NCI-H1105 treated with DMSO at 0.1 percent for 48 hours (cell line): ENCODE measurements around the gene ANKRD11.
"Not testable (repeated sequence)": the region's sequence is repeated elsewhere in the genome, so short reads cannot be mapped to it uniquely, and the experiment has no call there.

ENCODE experiments used
- DNase-seq: peaks from one replicate; lab custom pipeline; 2025; lab: John Stamatoyannopoulos, UW

ANKRD11 gene

DNA sequence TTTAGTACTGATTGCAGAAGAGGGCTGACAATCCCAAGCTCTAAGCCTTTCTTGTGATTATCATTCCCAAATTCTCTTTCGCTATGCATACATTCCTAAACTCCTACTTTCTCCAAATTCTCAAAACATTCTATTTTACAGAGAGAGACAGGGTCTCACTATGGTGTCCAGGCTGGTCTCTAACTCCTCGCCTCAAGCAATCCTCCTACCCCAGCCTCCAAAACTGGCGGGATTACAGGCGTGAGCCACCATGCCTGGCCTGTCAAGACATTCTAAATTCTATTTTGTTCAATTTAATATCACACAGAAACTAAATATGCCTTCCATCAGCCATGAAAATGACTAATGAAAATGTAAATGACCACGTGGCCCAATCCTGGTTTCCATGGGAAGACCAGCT lies 39.8 kb downstream of the ANKRD11 start:
- DNase-seq, result no peak

DNA sequence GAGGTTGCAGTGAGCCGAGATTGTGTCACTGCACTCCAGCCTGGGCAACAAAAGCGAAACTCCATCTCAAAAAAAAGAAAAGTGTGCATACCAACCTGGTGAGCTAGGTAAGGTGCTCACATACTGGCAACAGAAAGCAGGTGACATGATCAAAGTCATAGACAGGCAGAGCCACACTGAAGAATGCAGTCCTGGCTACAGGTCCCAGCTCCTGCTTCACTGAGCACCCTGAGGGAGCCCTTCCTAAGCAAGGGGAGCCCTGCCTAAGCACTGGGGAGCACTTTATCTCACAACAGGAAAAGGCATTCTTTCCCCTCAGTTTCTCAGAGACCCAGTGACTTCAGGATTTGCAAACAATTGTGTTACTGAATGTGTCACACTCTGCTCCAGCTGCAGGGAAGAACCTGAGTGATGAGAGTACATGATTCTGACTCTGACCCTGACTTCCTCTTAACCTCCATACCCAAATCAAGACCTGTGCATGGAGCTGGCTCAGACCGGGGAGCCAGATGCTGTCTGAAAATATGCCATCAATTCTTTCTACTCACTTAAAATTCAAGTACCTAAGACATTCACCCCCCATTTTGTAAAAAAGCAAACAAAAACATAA lies 40.5 kb downstream of the ANKRD11 start:
- no peak for DNase-seq

DNA sequence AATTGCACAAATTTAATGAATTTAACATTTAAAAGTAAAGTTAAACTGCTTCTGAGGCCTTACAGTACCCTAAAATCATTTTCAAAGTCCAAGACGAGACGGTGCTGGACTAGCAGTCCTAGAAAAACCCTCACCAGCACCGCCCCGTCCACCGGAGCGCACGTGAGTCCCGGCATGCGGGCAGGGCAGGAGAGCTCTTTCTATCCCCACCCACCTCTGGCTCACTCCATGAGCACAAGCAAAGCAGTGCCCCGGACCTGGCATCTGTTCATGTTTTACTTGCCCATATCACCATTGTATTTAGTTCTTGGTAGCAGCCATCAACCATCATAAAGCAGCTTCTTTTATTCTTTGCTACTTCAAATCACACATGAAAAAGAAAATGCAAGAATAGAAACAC lies 41.7 kb downstream of the ANKRD11 start:
- DNase-seq, result no peak

DNA sequence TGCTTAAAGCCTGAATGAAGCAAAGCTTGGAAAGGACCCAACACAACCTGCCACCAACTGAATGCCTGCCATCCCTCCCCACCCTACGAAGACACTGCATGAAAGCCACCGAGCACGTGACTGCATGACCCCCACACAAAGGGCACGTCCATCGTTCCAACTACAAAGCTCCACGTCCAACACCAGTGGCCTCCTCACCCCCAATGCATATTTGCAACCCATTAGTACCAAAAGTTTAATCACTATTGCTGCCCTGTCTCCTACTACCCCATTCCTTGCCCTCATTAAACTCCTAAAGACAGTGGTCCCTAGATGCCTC lies 43.4 kb downstream of the ANKRD11 start:
- no peak for DNase-seq

DNA sequence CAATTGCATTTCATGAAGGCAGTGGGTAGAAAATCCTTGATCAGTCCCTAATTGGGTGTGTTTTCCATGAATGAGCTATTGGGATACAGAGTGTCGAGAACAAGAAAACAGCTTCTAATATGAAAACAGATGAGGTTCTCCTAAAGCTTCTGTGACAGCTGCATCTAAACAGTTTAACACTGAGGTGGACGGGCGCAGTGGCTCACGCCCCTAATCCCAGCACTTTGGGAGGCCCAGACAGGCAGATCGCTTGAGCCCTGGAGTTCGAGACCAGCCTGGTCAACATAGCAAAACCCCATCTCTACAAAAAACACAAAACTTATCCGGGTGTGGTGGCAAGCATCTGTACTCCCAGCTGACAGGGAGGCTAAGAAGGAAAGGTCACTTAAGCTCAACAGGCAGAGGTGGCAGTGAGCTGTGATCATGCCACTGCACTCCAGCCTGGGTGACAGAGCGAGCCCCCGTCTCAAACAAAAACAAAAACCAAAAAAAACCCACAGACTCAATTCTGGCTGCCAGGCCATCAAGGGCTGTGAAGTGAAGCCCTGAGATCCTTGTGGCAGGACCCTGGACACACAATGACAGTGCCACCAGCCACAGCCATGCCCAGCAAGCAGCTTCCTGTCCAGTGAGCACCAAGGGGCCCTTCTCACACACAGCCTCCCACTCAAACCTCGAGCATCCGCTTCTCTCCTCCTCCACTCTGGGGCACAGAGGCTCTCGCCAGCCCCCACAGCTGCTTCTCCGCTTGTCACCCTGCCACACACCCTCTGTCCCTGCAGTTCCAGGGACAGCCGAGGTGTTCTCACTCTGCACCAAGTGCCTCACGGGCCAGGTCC lies 44.0 kb downstream of the ANKRD11 start:
- no peak for DNase-seq

DNA sequence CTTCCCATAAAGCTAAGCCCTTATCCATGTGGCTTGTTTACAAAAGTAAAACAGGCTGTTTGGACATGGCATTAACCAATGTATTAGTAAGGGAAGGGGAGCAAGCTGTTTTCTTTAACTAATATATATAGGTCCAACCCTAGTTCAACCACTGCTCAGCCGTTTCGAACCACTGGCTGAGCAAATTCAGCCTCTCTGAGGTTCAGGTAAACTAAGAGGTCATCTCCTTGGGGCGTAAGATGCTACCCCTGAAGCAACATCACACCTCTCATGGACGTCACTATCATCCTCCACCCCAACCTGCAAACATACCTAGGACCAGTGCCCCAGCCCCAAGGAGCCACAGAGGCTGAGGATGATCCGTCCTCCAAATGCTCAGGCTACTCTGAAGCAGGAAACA lies 45.2 kb downstream of the ANKRD11 start:
- no peak for DNase-seq

DNA sequence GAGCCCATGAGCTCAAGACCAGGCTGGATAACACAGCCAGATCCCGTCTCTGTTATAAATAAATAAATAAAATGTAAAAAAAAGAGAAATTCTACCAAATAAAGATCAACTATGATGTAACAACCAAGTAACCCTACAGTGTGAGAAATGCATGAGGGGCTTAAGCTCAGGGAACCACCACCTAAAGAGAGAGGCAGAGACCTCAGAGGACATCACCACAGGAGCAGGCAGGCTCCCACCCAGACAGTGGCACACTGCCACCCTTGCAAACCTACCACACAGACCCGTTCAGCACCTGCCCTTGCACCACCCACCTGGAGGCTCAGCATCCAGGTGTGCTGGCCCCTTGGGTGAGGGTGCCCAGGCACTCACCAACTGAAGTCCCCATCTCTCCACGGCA lies 45.6 kb downstream of the ANKRD11 start:
- DNase-seq, result no peak

DNA sequence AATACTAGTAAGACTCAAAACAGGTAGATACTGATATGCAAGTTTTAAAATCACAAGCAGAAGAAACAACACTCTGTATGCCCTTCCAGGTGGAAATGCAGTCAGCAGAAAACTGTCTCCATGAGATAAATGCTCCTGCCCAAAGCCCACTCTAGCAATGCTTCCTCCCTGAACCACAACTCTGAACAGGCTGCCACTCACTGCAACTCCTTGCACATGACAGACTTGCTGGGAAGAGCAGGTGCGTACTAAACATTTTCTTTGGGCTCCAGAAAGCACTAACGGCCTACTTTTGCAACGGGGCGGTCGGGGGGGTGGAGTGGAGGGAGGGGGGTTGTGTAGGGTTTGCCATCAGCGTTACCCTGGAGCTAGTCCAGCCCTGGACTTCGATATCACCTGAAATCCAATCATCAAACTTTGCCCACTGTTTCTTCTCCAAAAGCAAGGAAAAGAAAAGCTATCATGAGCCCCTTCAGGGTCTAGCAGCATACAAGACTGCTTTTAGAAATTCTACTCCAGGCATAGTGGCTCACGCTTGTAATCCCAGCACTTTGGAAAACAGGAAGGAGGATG lies 46.1 kb downstream of the ANKRD11 start:
- no peak for DNase-seq

DNA sequence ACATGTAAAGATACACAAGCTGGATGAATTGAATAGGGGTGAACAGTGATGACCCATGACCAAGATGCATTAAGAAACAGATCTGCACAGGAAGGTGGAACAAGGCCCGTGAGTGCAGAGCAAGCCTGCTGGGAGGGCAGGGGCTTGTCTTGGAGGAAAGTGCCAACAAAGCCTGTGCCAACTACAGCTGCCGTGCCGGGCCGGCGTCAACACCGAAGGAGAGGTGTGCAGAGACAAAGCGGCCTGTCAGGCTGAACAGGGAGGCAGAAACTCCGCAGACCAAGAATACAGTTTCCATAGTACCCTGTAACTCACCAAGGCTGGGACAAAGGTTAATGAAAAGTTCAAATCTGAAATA lies 46.7 kb downstream of the ANKRD11 start:
- DNase-seq, result no peak

DNA sequence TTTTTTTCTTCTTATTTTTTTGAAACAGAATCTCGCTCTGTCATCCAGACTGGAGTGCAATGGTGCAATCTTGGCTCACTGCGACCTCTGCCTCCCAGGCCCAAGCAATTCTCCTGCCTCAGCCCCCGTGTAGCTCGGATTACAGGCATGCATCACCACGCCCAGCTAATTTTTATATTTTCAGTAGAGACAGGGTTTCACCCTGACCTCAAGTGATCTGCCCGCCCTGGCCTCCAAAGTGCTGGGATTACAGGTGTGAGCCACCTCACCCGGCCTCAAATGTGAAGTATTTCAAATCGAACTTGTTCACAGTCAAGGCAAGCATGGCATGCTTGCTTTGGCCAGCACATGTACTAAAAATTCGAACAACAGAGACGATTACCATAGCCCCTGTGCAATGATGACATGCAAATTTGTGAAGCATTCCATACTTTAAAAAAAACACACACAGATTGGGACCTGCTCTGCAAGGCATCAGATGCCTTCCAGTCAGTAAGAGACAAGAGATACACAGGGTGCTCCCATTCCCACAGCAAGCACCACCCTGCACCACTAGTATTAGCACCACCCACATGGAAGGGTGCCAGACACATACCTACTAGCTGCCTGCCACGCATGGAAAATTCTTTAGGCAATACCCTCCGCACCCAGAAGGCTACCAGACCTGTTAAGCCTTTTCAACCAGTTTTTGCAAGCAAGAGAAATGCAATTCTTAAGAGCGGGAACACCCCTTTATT lies 47.2 kb downstream of the ANKRD11 start:
- DNase-seq, result no peak

DNA sequence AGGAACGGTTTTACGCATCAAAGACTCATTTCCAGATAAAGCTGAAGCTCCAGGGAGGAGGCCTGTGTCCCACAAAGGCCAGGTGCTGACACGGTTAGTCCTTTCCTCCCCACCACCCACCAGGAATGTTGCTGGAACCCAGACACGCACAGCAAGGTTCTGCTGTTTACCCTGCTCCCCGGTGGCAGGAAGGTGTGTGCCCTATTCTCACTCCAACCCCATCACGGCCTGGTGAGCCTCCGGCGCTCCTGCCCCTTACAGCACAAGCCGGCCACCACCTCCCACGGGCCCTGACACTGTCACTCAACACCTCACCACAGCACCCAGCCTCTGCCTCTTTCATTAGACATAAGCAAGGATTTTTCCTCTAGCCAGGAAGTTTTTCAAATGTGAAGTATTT lies 47.8 kb downstream of the ANKRD11 start:
- DNase-seq, result no peak

DNA sequence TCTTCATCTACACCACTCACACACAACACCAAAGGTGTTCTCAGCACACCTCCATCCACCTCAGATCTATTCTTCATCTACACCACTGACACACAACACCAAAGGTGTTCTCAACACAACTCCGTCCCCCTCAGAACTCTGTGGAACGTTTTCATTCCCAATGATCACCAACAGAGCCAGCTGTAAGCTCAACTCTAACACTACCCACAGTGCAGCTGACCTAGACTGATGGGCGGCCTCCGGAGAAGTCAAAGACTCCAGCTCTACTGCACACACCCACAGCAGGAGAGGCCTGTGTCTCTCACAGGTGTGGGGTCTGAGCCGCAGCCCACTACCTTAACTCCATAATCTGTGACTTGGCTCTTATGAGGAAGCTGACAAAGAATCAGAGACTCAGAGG lies 50.7 kb downstream of the ANKRD11 start:
- DNase-seq, result no peak

DNA sequence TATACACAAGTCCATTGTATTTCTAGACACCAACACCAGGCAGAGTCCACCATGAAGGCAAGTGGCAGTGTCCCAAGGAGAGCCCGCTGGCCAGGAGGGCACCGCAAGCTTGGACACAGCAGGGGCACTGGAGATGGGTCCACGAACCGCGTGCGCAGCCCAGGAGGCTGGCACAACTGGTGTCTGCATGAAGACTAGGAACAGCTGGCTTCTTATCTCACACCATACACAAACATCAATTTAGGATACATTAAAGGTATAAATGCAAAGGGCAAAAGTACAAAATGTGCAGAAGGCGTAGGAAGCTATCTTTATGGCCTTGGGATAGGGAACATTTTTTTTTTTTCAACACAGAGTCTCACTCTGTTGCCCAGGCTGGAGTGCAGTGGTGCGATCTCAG lies 52.4 kb downstream of the ANKRD11 start:
- DNase-seq, result no peak

DNA sequence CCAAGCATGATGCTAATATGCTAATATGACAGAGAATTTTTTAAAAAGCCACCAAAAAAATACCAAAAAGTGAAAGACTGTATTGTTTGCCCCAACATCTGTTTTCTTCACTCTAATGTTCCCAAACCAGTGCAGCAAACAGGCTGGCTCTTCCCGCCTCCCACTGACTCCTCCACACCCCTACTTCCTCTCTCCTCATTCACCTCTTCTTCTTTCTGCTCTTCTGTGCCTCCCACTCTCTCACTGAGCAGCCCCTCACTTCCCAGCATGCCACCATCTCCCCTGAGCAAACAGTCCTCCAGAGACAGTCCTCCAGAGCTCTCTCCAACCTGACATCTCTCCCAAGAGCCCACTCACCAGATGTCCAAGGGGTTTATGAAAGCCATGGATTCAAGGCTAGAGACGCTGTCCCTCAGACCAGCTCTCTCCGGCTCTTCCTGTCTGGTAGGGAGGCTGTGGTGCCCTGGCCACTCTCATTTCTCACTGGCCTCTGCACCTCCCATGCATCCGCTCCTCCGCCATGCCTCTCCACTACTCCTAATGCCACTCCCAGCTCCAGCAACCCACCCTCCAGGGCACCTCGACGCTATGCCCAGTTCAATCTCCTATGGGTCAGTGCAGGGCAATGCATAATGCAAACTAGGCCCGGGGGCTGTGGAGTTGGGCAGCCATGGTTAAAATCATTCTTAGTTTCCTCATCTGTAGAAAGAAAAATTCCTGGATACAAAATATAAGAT lies 52.9 kb downstream of the ANKRD11 start:
- DNase-seq, result no peak

DNA sequence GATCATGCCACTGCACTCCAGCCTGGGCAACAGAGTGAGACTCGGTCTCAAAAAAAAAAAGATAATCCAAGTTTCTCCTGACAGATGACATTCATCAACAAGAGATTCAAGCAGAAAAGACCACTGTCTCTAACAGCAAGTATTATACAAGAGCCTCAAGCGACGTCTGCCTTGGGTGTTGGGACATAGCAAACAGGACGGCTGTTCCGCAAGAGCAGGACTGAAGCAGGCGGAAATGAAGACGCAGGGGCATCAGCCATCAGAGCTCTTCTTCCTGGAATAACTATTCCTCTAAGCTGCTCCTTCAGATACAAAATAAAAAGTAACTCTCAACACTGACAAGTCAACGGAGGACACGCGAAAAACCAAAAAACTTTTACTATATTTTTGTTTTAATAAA lies 54.0 kb downstream of the ANKRD11 start:
- DNase-seq, result no peak

DNA sequence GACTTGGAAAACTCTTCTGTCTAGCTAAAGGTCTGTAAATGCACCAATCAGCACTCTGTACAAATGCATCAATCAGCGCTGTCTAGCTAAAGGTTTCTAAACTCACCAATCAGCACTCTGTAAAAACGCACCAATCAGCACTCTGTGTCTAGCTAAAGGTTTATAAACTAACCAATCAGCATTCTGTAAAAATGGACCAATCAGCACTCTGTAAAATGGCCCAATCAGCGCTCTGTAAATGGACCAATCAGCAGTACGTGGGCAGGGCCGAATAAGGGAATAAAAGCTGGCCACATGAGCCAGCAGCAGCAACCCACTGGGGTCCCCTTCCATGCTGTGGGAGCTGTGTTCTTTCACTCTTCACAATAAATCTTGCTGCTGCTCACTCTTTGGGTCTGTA lies 55.3 kb downstream of the ANKRD11 start:
- DNase-seq, result not testable (repeated sequence)

DNA sequence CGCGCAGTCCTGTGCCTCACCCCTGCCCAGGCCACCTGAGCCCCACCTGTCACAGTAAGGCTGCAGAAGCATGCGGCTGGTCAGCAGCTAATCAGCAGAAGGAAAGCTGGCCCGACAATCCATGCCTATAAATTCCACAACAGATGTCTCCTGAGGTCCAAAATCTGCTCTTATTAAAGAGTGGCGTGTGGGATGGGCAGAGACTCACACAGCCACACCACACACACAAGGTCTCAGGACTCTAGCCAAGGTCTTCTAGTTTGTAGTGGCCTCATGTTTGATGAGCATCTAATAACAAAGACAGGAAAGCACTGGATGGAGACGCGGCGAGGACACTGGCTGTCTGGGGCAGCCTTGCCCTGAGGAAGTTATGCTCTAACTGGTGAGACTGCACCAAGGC lies 55.9 kb downstream of the ANKRD11 start:
- DNase-seq, result no peak

DNA sequence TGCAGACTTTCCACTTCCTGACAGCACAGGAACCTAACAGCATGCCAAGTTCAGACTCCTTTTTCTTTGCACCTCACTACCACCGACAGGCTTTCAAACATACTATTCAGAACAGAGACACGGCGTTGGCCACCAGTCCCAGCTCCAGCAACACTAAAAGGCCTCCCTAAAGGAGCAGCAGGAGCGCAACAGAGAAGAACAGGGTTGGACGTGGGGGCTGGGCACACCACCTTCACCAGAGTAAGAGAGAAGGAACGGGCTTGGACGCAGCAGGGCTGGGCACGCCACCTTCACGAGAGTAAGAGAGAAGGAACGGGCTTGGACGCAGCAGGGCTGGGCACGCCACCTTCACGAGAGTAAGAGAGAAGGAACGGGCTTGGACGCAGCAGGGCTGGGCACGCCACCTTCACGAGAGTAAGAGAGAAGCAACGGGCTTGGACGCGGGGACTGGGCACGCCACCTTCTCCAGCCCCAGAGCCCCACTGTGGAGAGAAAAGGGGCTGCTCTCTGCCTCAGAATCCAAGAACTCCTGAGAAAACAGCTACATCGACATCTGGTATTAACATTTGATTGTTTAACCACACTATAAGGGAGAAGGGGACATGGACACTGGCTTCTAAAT lies 56.9 kb downstream of the ANKRD11 start:
- DNase-seq, result not testable (repeated sequence)

DNA sequence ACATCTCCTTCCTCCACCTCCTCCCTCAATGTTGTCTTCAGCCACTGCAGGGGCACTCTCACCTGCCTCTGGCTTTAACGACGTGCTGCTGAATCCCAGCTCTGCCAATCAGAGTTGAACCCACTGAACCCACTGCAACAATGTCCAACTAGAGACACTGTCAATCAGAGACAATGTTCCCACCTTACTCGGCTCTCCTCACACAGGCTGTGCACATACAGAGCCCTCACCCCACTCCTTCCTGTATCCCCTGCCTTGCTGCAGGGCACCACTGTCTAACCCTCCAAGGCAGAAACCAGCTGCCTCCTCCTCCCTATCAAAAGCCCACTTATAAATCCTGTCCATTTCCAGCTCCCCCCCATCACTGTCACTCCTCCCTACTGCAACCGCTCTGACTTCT lies 58.7 kb downstream of the ANKRD11 start:
- no peak for DNase-seq

DNA sequence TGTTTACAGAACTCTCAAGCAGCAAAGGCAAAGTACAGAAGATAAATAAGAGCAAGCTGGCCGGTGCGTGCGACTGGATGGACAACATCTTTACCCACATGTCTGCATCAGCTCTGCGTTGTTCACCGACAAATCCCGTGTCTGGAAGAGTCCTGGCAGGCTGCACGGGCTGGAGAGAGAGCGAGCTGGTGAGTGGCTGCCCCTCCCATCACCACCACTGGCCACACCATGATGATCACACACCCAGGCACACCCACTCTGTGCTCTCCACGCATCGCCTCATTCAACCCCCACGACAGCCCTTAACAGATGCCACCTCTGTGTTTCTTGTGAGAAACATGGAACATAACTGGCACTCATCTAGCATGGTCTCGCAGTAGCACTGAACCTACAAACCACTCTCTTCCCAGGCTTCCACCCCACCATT lies 59.2 kb downstream of the ANKRD11 start:
- no peak for DNase-seq

DNA sequence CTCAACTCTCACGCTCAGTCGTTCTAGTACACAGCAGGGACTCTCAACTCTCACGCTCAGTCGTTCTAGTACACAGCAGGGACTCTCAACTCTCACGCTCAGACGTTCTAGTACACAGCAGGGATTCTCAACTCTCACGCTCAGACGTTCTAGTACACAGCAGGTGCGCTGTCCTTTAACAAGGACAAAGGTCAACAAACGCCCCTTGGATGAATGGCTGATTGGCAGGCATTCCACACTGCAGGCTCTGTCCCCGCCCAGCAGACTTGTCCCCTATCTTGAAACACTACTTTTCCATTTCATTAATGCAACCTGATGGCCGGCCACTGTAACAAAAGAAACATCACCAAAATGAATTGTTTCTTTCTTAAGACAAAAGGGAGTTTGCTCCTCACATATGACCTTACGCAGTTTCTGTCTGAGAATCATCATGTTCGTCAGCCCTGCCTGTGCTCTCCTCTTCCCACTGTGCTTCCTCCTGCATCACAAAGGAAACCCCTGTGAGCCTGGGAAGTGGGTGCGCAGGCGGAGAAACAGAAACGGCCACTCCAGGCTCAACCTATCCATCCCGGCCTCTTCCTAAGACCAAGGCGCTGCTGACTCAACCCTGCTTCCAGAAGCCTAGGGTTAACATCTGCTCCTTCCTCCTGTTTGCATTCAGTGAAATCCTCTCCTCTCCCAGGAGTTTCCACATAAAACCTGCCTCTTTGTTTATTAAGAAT lies 59.8 kb downstream of the ANKRD11 start:
- no peak for DNase-seq
